K562 (cell line): ENCODE data around the gene ATP6V0D1. TPM values are rescaled to one million over a fixed set of nuclear protein-coding genes. Genes with fewer than 3 reads are reported as not detected.
A peak's percentile ranks its signal among the peaks of the same experiment; 100 is the strongest.

Experiments
- C11orf30 ChIP-seq: fragments of 450-650 bp; IDR thresholded peaks from 2 replicates; pipeline ENCODE4 v1.6.1; 2016; ENCODE audit warnings: low read depth, mild to moderate bottlenecking
- CREBBP ChIP-seq: IDR thresholded peaks from one replicate; pipeline ENCODE4 v1.6.1; 2012; ENCODE audit warnings: low read depth, mild to moderate bottlenecking, control low read depth, inconsistent platforms, low read length
- HMG20B ChIP-seq: fragments of 250-450 bp; sonication (Bioruptor Pico); IDR thresholded peaks from 2 replicates; pipeline ENCODE4 v1.5.0; 2021; ENCODE audit warnings: mild to moderate bottlenecking
- L3MBTL2 ChIP-seq: fragments of 450-650 bp; IDR thresholded peaks from 2 replicates; pipeline ENCODE4 v1.6.1; 2016; ENCODE audit warnings: mild to moderate bottlenecking, moderate library complexity
- MGA ChIP-seq: fragments of 450-650 bp; IDR thresholded peaks from 2 replicates; pipeline ENCODE4 v1.6.1; 2016; ENCODE audit warnings: mild to moderate bottlenecking, moderate library complexity
- MITF ChIP-seq: IDR thresholded peaks from 2 replicates; pipeline ENCODE4 v1.6.1; 2014; ENCODE audit warnings: antibody characterized with exemption
- SIRT6 ChIP-seq: IDR thresholded peaks from one replicate; pipeline ENCODE4 v1.6.1; 2012; ENCODE audit warnings: low read depth, mild to moderate bottlenecking, control low read depth, inconsistent platforms, low read length, moderate library complexity
- SMARCA4 ChIP-seq: fragments of 450-650 bp; IDR thresholded peaks from 2 replicates; pipeline ENCODE4 v1.6.1; 2016
- TCF15 ChIP-seq: fragments of 250-450 bp; sonication (Bioruptor Pico); IDR thresholded peaks from 2 replicates; pipeline ENCODE4 v1.8.0; 2022; ENCODE audit warnings: moderate library complexity, mild to moderate bottlenecking, inconsistent platforms
- TFE3 ChIP-seq: fragments of 450-650 bp; formaldehyde crosslinking; IDR thresholded peaks from 2 replicates; pipeline ENCODE4 v1.4.0; 2020; ENCODE audit warnings: mild to moderate bottlenecking, mixed read lengths
- ZNF780A ChIP-seq: fragments of 250-450 bp; sonication (Bioruptor Pico); IDR thresholded peaks from 2 replicates; pipeline ENCODE4 v1.5.0; 2021; ENCODE audit warnings: mild to moderate bottlenecking
- polyA plus RNA-seq, 8 experiments: library from polyadenylated mRNA; depleted of rRNA in 4 of 8; stranded (reverse) in 5 of 8; unstranded in 3 of 8; fragments of >200 nt; fragmentation: Nextera tagmentation in 2 of 8; fragmentation: Illumina TruSeq in 1 of 8; extraction: Ambion mirVana in 2 of 8; extraction: Trizol in 1 of 8; gene quantifications; 2 replicates each; pipeline versions ENCODE4 v1.2.1 to v1.2.3, GENCODE V29; 2011 to 2014; ENCODE audit warnings: inconsistent platforms in 1 of 8, missing spikeins in 1 of 8
- total RNA-seq, 7 experiments: library from RNA; depleted of rRNA in 6 of 7; stranded (reverse); fragments of >200 nt in 6 of 7; fragmentation: Illumina TruSeq in 2 of 7; extraction: Trizol in 2 of 7; gene quantifications; 2 replicates each; pipeline versions ENCODE4 v1.2.1 to v1.2.3, GENCODE V29; 2011 to 2021; ENCODE audit warnings: low replicate concordance in 1 of 7

Gene ATP6V0D1
- total and polyA plus RNA-seq, 9 of the 15 experiments (the other 6 are each of a cell fraction or from before 2014, with no cell fraction given): 23.2 to 69.7 (median 45.6) TPM

GRCh38 chr16:67504031-67505021 lies 23.4 kb upstream of the ATP6V0D1 start (continued):
- TF ChIP-seq TCF15 (CRISPR knock-in tag) (no peak), HMG20B (CRISPR knock-in tag) (no peak), C11orf30 (no peak), SMARCA4 (peak; percentile 68; the same call in 1 of the 2 replicates), L3MBTL2 (peak; percentile 82), SIRT6 (no peak), CREBBP (no peak), ZNF780A (CRISPR knock-in tag) (no peak), MITF (peak; percentile 91), MGA (peak; percentile 79), TFE3 (CRISPR knock-in tag) (peak; percentile 53)
